Ovary (tissue), 9 donors: ENCODE results near the gene PTPRJ. TPM values are rescaled to one million over a fixed set of nuclear protein-coding genes. Genes with fewer than 3 reads are reported as not detected.

Source experiments
- DNase-seq, 5 donors: peaks; one replicate each; pipeline ENCODE4 v3.0.0-alpha.2; 2019 to 2020
- H3K27ac ChIP-seq, 2 donors: fragments of 200-600 bp; one replicate each; pipeline versions ENCODE4 v1.5.1 to v1.8.0; 2019 to 2022
- H3K27me3 ChIP-seq: fragments of 200-600 bp; one replicate; pipeline ENCODE4 v1.8.0; 2022
- H3K36me3 ChIP-seq: fragments of 200-600 bp; sonication (generic); one replicate; pipeline ENCODE4 v1.5.1; 2019
- H3K4me1 ChIP-seq: one replicate; pipeline ENCODE4 v1.8.1; 2013; ENCODE audit warnings: mild to moderate bottlenecking, moderate library complexity; ENCODE audit not compliant: insufficient read depth
- H3K4me3 ChIP-seq: fragments of 200-600 bp; sonication (generic); one replicate; pipeline ENCODE4 v1.5.1; 2017
- H3K9me3 ChIP-seq, 2 donors: fragments of 200-600 bp in 1 of 2; sonication (generic) in 1 of 2; one replicate each; pipeline versions ENCODE4 v1.5.1 to v1.8.1; 2013 to 2019; ENCODE audit warnings: mild to moderate bottlenecking in 1 of 2, moderate library complexity in 1 of 2
- CTCF ChIP-seq, 3 donors: fragments of 450-650 bp in 2 of 3; fragments of 200-600 bp in 1 of 3; IDR thresholded peaks; one replicate each; pipeline versions ENCODE4 v1.5.1 to v1.8.0; 2016 to 2022; ENCODE audit warnings: antibody characterized with exemption in 3 of 3, mild to moderate bottlenecking in 1 of 3
- EP300 ChIP-seq: sonication (generic); formaldehyde crosslinking; IDR thresholded peaks from one replicate; pipeline ENCODE4 v1.6.1; 2017; ENCODE audit warnings: antibody characterized with exemption
- POLR2A ChIP-seq: fragments of 450-650 bp; IDR thresholded peaks from one replicate; pipeline ENCODE4 v1.6.1; 2017; ENCODE audit warnings: antibody characterized with exemption, mild to moderate bottlenecking, moderate library complexity
- WGBS, 3 donors: extraction: QIAGEN DNeasy Blood & Tissue Kit in 1 of 3; methylation state at CpG; one replicate each; pipeline versions ENCODE4 v1.1.5 to v1.1.7; 2013 to 2017; 5-methylcytosine and 5-hydroxymethylcytosine counted together
- intact Hi-C, 4 donors: fragments of 100-400 bp; cut with DNase I; formaldehyde crosslinking; loops; one replicate each; pipeline versions ENCODE4 v1.11.0 to v1.15.1; 2022 to 2023
- polyA plus RNA-seq, 2 donors: library from polyadenylated mRNA; stranded (reverse); fragments of 200-250 nt in 1 of 2; fragments of 350-450 nt in 1 of 2; fragmentation: Illumina TruSeq in 1 of 2; extraction: RNeasy Lipid Tissue Mini Kit (QIAGEN cat#74804) in 1 of 2; gene quantifications; one replicate each; pipeline ENCODE4 v1.2.3, GENCODE V29; 2013 to 2014
- total RNA-seq, 7 donors: library from RNA; depleted of rRNA in 2 of 7; stranded (reverse); fragments of >200 nt in 2 of 7; fragmentation: NEBNext Ultra II Directional in 3 of 7; extraction: Animal tissue kit (Norgen Biotek cat#: 25700) in 3 of 7; gene quantifications; one replicate each; pipeline versions ENCODE4 v1.1.0 to v1.2.4, GENCODE V29; 2016 to 2023
- donor health status: DM: no; HTN: no; CAD: no; lungs with moderate emphysema.
- donor health status: DM: no; HTN: no; CAD: no.
- donor health status: Bipolar disorder and iron deficiency.
- donor health status: DM: yes; HTN: yes; CAD: no.
- donor health status: DM: no; HTN: no; CAD: no.
- donor health status: DM: yes; HTN: yes; CAD: no.

The PTPRJ gene
- total and polyA plus RNA-seq, 9 donors: 1.6 to 16.1 (median 5.5) TPM

GRCh38 chr11:48062649-48063048, 82.3 kb downstream of the PTPRJ start:
- intact Hi-C loops: no loop called here
- no peak for DNase-seq
- Histone ChIP-seq H3K36me3 (no peaks in the 10 kb centered on the region), H3K9me3 (no peaks in the 10 kb centered on the region), H3K27me3 (no peaks in the 10 kb centered on the region), H3K4me3 (no peak overlapping the region), H3K4me1 (peaks cover 6% of the 10 kb centered on the region), H3K27ac (no peak overlapping the region)
- 92 to 96% (median 94%) methylated on average over 3 of the region's 3 CpGs for WGBS, 3 donors
- no peak for TF ChIP-seq POLR2A
- no peak for TF ChIP-seq CTCF (IDR thresholded peaks at IDR 0.05)
- no peak for TF ChIP-seq EP300

GRCh38 chr11:48063424-48063978, 83.1 kb downstream of the PTPRJ start:
- H3K4me3 ChIP-seq: no peak overlapping the region
- 3 to 5% (median 4%) methylated on average over 2 of the region's 2 CpGs for WGBS, 3 donors
- H3K9me3 ChIP-seq: no peaks in the 10 kb centered on the region
- no peaks in the 10 kb centered on the region for H3K36me3 ChIP-seq
- intact Hi-C loops: no loop called here
- DNase-seq: peak in 4 of 5 donors; percentile 31 to 47 (median 39)
- H3K4me1 ChIP-seq: peaks cover 6% of the 10 kb centered on the region
- H3K27me3 ChIP-seq: no peaks in the 10 kb centered on the region
- H3K27ac ChIP-seq: peak overlapping the region in 1 of 2 donors; percentile 73
- TF ChIP-seq CTCF (IDR thresholded peaks at IDR 0.05) (no peak), POLR2A (no peak), EP300 (no peak)

- 16 to 32% (median 24%) methylated on average over 8 of the region's 8 CpGs for WGBS, 3 donors
- DNase-seq: peak in 1 of 5 donors; percentile 29
- Histone ChIP-seq H3K27me3 (no peaks in the 10 kb centered on the region), H3K9me3 (no peaks in the 10 kb centered on the region), H3K36me3 (no peaks in the 10 kb centered on the region), H3K27ac (peak overlapping the region; percentile 8 to 73), H3K4me1 (peaks cover 6% of the 10 kb centered on the region), H3K4me3 (no peak overlapping the region)
- intact Hi-C loops: no loop called here
- no peak for TF ChIP-seq CTCF (IDR thresholded peaks at IDR 0.05)
- no peak for TF ChIP-seq EP300
- TF ChIP-seq POLR2A: no peak
Observed at GRCh38 chr11:48064306-48064705, 83.9 kb downstream of the PTPRJ start.

DNA sequence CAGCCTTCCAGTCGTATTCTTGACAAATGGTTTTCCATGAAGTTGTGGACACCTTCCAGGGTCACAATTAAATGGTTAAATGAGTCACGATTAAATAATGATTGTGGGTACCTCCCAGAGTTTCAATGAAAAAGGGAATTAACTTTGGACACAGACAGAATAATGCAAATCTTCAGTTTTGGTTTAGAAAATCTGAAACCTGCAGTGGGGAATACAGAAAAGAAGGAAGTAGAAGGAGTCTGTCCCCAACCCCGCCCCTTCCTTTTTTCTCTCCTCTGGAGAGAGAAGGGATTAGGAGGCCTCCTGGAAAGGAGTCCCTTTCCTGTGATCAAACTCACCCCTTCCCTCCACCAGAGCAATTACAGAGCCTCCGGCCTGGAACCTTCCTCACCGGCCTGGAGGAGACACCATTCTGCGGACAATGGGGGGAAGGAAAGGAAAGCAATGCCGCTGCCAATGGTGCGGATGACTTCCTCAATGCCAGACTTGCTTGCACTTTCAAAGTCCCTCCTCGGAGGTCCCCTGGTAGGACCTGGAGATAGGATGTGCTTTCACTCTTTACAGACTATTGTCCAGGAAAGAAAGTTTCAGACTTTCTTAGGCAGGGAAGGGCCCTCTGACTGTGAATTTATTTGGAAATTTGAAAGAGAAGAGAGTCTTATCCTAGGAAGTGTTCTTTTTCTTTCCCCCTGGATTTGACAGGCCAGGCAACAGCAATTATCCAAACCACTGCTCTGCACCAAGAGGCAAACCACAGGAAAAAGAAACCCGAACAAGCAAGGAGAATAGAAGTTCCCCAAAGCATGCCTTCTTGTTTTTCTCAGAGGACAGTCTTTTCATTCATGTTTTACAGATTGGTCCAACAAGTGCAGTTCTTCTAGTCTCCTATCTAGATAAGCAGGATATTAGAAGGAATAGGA, 86.8 kb downstream of the PTPRJ start:
- TF ChIP-seq POLR2A (no peak), EP300 (no peak), CTCF (IDR thresholded peaks at IDR 0.05) (no peak)
- Histone ChIP-seq H3K36me3 (no peaks in the 10 kb centered on the region), H3K27me3 (no peaks in the 10 kb centered on the region), H3K4me1 (peaks cover 6% of the 10 kb centered on the region), H3K27ac (no peak overlapping the region), H3K4me3 (no peak overlapping the region), H3K9me3 (no peaks in the 10 kb centered on the region)
- DNase-seq: no peak
- WGBS, 3 donors: 75 to 85% (median 82%) methylated on average over 10 of the region's 10 CpGs
- intact Hi-C loops: no loop called here
